HG02870 (cell line): ENCODE measurements around the gene SIRT3.
A peak's percentile ranks its signal among the peaks of the same experiment; 100 is the strongest.
"Not testable (repeated sequence)": the region's sequence is repeated elsewhere in the genome, so short reads cannot be mapped to it uniquely, and the experiment has no call there.

Experiments used
- ATAC-seq: cut with Tn5 transposase; IDR thresholded peaks from one replicate; pipeline ENCODE4 v1.9.1; 2021; ENCODE audit warnings: mild to moderate bottlenecking, moderate library complexity; ENCODE audit not compliant: unreplicated experiment

Gene SIRT3

DNA sequence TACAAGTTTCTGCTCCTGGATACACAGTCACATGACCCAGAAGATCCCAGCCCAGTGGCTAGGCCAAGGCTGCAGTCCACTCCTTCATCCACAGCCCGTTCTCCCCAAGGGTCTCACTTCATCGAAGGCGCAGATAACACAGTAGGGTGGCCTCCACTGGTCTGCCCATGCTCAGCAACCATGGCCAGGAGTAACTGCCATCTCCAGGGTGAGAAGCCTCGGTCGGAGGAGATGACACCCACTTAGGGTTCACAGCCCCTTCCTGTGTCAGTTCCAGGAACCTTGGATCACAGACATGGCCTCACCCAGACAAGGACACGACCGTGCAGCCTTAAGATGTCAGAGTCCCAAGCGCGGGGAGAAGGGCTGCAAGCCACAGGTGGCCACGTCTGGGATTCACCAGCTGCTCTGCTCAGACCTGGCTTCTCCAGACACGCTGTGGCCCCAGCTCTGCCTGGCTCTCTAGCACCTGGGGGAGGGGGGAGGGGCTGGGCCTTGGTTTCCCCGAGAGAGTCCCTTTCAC lies 31.5 kb downstream of the SIRT3 start:
- ATAC-seq, result no peak

DNA sequence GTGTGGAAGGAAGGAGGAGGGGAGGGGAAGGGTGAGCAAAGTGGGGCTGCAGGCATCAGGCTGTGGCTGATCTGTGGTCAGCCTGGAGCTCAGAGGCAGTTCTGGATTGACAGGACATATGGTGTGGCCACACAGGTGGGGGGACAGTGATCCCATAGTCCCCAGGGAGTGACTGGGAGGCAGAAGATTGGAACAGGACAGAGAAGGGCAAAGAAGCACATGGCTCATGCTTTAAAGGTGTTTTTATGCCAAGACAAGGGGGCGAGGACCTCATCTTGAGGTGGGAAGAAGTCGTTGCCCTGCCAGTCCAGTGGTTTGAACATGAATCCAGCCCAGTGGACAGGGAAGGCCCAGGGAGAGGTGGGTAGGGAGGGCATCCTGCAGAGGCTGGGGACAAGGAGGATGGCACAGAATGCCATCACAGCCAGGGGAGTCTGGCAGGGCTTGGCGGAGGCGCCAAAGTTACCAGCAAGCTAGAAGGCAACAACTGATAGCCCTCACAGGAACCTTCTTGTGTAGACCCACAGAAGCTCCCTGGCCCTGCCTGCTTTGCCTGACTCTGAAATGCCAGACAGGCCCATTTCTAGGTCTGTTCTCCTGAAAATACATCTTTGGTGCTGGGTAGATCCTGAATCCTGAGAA lies 32.1 kb downstream of the SIRT3 start:
- ATAC-seq, result no peak

DNA sequence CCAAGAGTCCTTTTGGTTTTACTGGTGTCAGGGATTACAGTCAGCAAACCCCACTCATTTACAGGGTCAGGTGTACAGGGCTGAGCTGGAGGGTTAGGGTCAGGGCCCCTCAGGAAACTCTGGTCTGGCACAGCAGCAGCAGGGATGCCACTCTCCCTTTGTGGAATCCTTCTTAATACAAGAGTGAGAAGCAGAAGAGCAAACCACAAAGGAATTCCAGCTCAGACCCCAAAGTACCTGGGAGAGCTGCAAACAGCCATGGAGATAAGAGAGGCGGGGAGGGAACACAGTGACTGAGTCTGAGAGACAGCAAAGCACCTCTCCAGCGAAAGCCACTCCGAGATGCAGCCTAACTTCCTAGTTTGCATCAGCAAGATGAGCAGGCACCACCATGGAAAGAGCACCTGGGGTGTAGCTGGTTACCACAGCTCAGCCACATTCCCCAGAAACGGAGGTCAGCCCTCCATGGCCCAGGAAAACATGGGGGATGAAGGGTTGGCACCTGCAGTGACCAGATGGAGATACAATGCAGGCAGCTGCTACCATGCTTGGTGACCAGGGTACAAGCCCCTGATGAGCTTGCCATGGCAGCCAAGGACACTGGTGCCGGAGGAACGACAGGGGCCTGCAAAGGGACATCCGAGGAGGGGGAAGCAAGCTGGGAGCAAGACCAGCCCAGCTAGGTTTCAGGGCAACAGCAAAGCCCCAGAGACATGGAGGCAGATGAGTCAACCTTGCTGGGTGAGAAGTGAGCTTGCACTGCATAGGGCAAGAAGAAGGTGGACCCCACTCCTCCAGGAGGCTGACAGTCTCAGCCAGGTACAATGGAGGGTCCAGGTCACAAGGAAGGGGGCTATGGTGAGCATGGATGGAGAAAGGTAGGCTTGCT lies 32.8 kb downstream of the SIRT3 start:
- ATAC-seq, result no peak

DNA sequence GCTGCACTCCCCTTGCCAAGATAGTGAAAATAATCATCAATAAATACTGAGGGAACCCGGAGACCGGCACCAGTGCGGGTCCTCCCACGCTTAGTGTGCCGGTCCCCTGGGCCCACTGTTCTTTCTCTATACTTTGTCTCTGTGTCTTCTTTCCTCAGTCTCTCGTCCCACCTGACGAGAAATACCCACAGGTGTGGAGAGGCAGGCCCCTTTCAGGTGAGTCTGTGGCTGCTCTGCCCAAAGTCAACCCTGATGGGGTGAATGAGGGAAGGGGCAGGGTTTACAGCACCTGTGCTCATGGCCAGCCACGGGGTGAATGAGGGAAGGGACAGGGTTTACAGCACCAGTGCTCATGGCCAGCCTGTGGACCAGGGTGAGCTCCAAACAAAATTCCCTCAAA lies 33.7 kb downstream of the SIRT3 start:
- no peak for ATAC-seq

DNA sequence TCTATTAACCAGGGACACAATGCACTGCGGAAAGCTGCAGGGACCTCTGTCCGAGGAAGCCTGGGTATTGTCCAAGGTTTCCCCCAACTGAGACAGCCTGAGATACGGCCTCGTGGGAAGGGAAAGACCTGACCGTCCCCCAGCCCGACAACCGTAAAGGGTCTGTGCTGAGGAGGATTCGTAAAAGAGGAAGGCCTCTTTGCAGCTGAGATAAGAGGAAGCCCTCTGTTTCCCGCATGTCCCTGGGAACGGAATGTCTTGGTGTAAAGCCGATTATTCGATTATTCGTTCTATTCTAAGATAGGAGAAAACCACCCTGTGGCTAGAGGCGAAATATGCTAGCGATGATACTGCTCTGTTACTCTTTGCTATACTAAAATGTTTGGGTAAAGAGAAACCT lies 34.2 kb downstream of the SIRT3 start:
- no peak for ATAC-seq

DNA sequence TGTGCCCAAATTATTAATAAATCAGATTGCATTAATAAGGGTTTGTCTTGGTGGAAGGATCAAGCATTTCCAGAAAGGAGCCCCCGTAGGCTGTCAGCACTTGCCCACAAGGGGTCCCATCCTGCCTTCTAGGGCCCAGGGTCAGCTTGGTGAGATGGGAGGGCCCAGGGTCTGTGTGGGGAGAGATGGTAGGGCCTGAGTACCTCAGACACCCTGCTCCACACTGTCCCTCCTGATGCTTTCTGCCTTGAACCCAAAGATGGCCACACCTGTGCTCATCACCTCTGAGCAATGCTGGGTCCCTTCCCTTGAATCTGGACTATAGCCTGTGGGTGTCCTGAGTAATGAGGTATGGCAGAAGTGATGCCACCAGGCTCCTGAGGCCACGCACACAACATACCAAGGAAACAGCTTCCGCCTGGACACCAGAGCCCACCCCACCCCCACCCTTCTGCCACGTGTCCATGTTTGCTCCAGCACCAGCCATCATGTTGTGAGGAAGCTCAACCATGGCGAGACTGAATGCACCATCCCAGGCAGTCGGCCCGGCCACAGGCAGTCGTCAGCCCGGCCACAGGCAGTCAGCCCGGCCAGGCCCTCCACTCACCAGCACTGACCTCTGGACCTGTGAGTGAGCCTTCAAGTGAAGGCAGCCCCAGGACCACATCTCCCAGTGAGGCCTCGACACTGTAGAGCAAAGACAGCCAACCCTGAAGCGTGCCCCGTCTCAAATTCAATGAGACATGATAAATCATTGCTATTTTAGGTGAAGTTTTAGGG lies 35.7 kb downstream of the SIRT3 start:
- ATAC-seq, result no peak

DNA sequence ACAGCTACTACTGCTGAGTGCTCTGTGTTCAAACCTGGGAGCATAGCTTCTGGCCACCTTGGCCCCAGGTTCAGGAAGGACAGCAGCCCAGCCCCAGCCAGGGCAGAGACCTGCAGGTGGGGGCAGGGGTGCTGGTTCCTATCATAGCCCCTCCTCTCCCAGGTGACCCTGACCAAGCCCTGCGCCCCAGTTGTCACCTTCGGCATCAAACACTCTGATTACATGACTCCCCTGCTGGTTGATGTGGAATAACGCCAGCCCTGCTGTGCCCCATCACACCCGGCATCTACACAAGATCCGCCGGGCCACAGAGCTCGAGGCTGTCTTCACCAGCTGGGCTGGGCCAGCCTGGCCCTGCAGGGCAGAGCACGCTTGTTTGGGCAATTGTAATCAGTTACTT lies 36.4 kb downstream of the SIRT3 start:
- ATAC-seq, result no peak

DNA sequence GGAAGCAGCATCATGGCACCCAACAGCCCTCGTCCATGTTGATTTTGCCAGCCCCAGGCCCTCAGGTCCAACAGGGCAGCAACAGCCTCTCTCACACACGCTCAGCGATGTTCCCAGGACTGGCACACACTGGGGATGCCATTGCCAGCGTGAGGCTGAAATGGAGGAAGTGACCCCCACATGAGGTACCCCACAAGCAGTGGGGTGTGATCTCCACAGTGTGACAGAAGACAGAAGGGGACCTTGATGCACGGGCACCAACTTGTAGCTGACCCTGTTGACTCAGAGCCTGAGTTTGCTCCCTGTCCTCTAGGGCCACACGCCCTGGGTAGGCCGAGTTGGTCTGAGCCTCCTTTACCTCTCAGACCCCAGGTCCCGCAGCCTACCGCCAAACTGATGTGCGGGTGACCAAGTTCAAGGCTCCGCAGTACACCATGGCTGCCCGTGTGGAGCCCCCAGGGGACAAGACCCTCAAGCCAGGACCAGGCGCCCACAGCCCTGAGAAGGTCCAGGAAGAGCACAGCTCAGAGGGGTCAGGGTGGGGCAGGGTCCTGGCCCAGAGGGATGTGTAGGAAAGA lies 37.0 kb downstream of the SIRT3 start:
- no peak for ATAC-seq

DNA sequence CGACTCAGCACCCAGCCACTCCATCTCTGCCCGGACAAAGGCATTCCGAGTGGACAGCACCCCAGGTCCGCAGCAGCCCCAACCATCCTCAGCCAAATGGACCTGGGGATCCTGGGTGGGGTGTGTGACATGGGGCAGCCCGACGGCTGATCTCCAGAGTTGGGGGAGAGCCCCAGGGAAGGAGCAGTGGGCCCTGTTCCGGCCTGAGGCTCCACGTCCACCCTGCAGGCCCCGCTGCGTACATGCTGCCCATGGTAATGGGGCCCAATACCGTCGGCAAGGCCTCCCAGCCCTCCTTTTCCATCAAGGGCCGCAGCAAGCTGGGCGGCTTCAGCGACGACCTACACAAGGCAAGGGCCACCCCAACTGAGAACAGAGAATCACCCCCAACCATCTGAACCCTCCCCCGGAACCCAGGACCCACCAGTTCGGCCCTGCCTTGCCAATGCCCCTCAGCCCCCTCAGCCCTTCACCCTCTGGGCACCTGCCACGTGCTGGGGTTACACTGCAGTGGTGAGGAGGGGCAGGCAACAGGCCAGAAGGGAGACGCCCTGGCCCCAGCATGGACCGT lies 37.8 kb downstream of the SIRT3 start:
- no peak for ATAC-seq

DNA sequence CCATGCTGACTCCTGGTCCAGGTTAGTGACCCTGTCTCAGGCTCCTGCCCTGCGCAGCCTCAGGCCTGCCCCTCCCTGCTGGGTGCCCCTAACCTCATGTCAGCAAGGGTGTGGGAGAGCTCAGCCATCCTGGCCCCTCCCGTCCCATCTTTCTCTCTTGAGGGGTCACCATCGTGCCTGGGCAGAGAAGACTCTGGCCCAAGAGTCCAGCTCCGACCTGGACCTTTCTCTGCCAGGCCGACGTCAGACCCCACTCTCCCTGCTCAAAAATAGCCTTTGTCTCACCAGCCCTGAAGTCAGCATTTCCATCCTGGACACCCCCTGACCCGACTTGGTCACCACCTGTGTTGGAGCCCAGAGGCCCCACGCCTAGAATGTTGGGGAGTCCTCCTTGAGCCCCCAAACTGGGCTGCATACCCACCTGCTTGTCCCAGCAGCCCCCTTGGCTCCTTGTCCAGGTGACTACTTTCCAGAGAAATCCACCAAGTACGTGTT lies 38.4 kb downstream of the SIRT3 start:
- ATAC-seq, result no peak

DNA sequence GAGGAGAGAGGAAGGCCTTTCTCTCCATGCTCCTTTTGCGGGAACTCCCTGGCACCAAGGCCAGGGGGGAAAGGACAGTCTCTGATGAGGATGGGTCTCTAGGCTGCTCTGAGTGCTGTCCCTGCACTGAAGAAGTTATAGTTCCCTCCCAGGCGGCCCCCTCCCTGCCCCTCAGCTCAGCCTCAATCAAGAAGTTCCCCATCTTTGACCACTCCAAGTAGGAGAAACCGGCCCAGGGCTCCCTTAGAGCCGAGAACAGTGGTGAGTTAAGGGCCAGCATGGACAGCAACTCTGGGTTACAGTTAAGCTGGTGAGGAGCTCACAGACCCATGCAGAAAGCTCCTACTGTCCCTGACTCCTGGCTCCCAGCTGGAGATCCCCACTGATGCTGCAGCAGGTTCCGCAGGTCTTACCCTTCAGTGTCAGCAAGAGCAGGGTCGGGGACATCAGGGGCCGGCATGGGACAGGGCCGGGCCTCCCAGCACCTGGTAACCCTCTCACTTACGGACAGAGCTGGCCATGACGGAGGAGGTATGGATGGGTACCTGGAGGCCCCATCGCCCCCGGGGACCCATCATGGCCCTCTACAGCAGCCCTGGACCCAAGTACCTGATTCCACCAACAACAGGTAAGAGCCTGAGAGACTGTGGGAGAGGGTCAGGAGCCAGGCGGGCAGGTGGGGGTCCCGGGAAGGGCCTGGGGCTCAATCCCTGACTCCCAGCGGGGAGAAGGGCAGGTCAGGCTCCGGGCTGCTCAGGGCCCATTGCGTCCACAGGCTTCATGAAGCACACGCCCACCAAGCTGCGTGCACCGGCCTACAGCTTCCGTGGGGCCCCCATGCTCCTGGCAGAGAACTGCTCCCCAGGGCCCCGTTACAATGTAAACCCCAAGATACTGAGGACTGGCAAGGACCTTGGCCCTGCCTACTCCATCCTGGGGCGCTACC lies 39.1 kb downstream of the SIRT3 start:
- no peak for ATAC-seq

DNA sequence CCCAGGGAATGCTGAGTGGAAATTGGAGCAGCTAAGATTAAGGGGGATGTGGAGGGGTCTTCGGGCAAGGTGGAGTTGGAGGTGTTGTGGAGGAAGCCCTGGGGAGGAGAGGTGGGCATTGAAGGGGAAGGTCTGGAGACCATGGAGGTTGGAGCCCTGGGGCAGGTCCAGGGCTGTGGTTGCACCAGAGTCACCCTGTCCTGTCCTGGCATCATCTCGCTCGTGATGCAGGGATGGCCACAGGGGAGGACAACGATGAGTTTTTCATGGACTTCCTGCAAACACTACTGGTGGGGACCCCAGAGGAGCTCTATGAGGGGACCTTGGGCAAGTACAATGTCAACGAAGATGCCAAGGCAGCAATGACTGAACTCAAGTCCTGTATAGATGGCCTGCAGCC lies 42.7 kb downstream of the SIRT3 start:
- not testable (repeated sequence) for ATAC-seq

DNA sequence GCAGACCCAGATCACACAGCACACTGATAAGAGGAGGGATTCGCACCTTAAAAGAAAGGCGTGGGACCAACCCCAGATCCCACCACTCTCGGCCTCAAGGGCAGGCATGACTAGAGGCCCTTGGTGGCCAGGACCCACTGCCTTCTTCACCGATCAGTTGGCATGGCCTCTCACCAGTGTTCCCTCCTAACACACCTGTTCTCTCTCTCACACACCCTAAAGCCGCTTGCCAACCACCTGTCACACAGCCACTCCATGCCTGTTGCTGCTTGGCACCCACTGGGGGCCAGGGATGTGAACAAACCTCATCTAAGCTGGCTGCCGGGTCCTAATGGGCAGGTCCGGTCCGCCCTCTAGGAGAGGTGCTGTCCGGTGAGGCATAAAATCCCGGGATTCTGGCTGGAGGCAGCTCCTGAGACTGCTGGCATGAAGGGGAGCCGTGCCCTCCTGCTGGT lies 43.4 kb downstream of the SIRT3 start, which contains the start of gene SCGB1C1:
Gene SCGB1C1, plus strand, starts transcription at position 405 of the 455 bp plus-strand sequence. Its CDS starts 22 bp downstream, at position 427.
- not testable (repeated sequence) for ATAC-seq

DNA sequence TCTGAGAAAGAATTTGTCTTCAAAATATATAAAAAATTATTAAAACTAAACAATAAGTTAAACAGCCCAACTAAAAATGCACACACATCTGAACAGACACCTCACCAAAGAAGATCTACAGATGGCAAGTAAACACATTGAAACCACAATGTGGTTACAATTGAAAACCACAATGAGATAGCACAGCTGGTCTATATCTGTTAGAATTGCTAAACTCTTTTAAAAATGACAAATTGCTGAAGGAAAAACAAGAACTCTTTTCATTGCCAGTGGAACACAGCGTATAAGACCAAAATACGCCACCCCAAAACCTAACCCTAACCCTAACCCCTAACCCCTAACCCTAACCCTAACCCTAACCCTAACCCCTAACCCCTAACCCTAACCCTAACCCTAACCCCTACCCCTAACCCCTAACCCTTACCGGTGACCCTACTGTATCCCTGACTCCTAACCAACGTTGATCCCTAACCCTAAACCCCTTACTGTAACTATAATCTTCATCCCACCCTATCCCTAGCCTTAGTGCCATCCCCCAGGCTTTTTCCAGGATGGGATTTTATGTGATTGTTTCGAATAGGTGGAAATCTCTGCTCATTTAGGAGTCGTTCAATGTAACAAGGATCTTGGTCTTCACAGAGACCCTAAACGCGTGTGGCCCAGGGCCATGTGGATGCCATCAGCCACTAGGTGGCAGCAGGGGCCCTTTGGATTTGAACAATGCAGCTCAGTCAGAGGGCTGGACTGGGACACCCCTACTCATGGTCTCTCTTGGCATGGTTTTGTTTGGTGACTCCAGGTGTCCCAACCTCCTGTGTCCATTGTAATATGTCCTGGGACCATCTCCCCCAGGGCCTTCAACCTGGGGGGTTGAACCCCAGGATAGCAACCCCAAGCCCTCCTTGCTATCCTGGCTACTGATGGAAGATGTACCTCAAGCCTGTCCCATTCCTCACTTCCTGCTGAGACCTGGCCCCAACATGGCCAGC lies 44.4 kb downstream of the SIRT3 start:
- not testable (repeated sequence) for ATAC-seq

DNA sequence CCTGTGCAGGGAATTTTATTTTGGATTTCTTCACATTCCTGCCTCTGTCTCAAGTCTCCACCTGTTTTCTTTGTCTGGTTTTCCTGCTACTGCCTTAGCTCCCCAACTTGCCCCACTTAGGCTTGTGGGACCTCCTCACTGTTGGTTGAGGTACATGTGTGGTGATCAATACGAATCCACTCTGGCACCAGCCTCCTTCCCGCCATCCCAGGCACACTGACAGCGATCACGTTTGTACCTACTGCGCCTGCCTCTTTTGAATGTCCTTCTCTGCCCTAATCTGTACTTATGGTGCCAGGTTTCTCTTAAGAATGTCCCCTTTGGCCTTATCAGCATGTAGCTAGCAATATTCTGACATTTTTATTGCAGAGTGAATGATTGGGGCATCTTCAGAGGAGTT lies 45.6 kb downstream of the SIRT3 start:
- not testable (repeated sequence) for ATAC-seq

DNA sequence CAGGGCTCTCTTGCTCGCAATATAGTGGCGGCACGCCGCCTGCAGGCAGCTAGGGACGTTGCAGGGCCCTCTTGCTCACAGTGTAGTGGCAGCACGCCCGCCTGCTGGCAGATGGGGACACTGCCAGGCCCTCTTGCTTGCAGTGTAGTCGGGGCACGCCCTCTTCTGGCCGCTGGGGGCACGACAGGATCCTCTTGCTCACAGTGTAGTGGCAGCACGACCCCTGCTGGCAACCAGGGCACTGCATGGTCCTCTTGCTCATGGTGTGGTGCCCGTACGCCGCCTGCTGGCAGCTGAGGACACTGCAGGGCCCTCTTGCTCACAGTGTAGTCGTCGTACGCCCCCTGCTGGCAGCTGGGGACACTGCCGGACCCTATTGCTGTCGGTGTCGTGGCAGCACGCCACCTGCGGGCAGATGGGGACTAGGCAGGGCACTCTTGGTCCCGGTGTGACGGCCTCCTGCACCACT lies 46.3 kb downstream of the SIRT3 start:
- ATAC-seq, result peak; percentile 77

DNA sequence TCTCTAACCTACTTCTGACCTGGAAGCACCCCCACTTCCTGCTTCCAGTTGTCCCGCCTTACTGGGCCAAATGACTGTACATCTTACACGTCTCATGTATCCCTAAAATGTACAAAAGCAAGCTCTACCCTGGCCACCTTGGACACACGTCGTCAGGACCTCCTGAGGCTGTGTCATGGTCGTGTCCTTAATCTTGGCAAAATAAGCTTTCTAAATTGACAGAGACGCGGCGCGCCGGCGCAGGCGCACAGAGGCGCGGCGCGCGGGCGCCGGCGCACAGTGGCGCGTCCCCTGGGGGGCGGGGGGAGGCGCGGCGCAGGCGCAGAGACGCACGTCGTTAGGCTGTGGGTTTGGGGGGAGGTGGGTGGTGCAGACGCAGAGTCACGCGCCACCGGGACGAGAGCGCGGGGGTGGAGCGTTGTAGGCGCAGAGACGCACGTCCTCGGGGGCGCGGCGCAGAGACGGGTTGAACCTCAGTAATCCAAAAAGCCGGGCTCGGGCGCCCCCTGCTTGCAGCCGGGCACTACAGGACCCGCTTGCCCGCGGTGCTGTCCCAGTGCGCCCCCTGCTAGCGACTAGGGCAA lies 46.9 kb downstream of the SIRT3 start:
- not testable (repeated sequence) for ATAC-seq
